SKM-1 treated with dmso at 0.1 percent for 144 hours (cell line): ENCODE data around the gene COL20A1.

ENCODE experiments used
- DNase-seq: peaks from one replicate; lab custom pipeline; 2025; ENCODE audit not compliant: unreplicated experiment; lab: John Stamatoyannopoulos, UW

COL20A1 gene

DNA sequence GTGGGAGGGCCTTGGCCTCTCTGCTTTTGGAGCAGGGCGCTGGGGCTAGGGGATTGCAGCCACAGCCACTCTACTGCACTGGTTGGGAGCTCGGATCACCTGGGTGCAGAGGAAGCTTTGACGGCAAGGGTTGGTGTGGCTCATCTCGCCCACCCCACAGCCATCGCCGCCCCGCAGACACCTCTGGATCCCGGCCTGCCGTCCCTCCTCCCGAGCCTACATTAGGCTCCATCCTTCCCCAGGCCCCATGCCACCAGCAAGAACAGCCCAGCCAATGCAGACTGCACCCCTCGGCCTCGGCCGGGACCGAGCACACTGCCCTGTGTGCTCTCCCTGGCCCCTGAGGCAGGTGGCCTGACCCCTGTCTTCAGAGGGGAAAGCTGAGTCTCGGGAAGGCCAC, 32.5 kb upstream of the COL20A1 start:
- DNase-seq: no peak

DNA sequence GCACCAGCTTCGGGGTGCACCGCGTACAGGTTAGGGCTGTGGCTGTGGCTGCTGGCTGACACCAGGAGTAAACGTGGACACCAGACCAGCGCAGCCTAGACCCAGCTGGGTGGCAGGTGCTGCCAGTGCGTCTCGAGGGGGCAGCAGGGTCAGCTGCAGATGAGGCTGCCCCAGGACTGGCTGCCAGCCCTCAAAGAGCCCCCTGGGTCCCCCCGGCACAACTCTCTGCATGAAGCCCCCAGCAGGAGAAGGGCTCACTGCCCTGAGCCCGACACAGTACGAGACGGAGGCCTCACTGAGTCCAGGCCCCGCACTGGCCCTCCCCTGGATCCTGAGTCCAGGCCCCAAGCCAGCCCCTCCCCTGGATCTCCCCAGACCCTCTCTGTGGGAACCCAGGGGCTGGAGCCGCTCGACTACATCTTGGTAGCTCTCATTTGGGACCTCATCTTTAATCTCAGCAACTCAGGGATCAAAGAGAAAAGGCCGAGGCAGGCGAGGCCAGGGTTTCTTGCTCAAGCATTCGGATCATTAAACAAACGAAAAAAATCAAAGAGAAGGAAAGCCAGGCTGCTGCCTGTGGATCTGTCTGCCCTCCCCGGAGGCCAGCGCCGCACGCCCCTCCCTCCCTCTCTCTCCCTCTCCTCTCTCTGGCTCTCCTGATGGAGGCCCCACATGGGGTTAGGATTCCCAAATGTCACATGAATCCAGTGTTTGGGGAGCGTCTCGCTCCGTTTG, 31.8 kb upstream of the COL20A1 start:
- no peak for DNase-seq

DNA sequence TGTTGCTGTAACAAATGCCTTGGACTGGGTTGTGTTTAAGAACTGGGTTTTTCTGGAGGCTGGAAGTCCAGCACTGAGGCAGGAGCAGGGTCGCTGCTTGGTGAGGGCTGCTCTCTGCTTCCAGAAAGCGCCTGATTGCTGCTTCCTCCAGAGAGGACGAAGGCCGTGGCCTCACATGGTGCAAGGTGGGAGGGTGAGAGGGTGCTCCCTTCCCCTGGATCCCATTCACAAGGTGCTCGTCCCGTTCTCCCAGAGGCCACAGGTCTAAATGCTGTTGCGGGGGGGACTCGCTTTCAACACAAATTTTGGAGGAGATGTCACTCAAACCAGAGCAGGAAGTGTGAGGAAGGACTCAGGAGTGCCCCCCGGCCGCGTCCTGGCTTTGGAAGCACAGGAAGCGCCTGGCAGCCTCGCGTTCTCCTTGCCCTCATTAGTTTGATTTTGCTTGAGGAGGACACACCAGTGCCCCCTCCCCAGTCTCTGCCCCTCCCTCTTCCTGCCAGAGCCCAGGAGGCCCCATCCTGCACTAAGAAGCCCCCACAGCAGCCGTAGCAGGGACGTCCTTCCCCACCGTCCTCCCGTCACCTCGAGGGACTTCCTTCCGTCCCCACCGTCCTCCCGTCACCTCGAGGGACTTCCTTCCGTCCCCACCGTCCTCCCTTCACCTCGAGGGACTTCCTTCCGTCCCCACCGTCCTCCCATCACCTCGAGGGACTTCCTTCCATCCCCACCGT, 31.0 kb upstream of the COL20A1 start:
- DNase-seq: no peak

DNA sequence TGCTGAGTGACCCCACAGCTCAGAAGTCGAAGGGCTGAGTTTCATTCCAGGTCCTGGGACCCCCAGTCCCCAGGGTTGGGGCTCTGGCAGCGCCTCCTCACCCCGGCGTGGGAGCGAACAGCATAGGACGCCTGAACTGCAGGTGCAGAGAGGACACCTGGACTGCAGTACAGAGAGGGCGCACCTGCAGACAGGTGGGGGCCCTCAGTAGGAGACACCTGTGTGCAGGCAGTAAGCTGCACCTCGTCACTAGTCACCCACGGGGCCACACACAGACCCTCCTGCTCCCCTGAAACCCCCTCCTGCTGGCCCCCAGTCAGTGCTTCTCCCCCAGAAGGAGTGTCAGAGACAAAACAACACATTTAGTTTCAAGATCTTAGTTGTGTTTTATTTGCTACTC, 30.1 kb upstream of the COL20A1 start:
- no peak for DNase-seq

DNA sequence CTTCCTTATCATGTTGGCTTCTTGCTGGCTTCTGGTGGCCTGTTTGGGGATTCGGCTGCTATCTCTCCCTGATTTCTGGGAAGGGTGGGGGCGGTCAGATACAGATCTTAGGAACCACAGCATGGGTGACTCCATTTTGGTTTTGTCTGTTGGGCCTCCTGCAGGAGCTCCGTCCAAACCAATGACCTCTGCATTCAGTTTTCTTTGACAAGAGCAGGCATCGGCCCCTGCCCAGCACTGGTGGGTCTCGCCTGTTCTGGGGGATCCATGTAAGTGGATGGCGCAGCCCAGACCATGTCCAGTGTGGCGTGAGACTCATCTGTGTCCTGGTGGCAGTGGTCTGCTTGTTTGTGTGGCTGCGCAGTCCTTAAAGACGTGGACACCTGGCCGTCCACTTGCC, 29.0 kb upstream of the COL20A1 start:
- no peak for DNase-seq

DNA sequence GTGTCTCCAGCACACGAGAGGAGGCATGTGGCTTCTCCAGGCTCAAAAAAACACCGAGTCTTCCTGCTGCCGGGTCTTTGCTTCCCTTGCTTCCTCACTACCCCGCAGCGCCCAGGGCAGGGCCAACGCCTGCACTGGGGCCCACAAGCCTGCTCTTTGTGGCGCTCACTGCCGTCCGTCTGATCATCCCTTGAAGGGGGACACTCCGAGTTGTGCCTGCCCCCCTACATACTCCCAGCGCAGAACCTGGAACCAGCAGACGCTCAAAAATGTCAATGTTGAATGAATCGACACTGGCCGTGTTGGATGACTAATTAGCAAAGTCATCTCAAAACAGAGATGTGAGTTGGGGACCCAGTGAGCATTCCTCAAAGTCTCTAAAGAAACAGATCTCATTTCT, 28.5 kb upstream of the COL20A1 start:
- DNase-seq: no peak

DNA sequence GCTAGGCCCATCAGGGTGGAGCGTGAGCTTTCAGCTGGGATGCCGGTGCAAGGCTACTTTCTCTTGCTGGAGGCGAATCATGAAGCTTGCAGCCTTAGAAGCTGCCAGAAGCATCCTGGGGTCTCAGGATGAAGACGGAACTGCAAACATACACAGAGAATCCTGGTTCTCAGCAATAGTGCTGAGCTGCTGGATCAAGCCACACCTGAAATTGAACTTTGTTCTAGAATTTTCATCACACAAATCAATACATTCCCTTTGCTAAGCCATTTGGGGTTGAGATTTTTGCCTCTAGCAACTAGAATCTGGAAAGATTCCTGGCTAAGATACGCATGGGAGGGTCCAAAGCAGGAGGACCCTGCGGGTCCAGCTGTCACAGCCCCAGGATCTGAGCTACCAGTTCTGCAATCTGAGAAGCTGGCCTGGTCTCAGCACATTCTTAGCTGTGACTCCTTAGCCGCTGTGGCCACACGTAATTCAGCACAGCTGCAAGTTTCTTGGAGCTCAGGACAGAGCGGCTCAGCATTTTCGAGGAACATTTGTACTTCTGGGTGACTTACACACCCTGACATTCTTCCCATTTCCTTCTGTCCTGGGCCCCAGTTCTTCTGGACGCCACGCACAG, 27.0 kb upstream of the COL20A1 start:
- no peak for DNase-seq

DNA sequence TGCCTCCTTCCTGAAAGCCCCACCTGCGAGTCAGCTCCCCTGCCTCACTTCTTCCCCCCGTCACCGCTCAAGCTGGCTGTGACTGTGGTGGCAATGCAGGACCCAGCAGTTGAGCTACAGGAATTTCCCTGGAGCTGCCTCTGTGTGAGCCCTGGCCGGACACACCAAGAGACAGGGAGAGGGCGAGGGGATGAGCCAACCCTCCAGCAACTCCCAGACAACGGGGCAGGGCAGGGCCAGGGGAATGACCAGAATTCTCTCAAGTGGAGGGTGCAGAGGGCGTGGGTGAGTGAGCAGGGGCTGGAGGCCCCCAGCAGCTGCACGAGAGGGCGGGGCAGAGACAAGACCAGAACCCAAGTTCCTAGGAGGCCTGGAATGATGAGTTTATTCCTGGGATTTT, 25.3 kb upstream of the COL20A1 start:
- no peak for DNase-seq

DNA sequence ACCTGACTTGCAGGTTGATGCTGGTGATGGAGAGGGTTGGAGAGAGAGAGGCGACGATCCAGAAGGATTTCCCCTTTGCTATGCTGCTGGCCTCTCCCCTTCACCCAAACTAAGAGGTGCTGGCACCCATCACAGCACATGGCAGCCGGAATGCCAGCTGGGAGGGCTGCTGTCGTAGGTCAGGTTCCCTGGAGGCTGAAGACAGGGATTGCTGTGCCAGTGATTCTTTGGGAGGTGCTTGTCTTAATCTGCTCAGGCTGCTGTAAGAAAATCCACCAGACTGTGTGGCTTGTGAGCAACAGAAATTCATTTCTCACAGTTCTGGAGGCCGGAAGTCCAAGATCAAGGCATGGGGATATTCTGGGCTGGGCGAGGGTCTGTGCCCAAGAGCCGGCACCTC, 24.7 kb upstream of the COL20A1 start:
- DNase-seq: no peak

DNA sequence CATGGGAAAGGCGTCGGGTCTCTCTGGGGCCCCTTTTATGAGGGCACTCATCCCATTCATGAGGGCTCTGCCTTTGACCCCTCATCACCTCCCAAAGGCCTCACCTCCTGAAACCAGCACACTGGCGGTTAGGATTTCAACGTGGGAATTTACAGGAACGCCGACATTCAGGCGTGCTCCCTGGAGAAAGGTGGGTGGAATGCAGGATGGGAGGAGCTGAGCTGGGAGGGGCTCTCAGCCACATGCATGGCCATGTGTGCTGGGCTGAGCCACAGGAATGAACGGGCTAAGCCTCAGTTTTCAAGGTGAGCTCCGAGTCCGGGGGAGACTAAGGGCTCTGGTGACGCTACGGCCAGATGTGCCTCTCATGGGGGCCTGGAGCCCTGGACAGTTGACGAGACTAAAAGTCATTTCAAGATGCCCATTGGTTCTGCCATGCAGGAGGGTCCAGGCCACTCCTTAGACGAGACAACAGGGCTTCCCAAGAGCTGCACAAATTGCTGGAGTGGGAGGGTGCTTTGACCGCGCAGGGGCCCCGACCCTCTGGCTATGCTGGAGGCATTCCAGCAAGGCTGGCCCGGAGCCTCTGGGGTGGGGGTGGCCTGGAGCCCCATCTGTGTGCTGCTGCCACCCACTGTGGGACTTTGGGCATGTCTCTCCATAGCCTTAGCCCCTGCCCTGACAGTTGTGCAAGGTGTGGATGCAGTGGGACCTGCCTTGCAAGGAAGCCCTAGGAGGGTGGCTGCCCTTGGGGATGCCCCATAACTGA, 24.1 kb upstream of the COL20A1 start:
- no peak for DNase-seq

DNA sequence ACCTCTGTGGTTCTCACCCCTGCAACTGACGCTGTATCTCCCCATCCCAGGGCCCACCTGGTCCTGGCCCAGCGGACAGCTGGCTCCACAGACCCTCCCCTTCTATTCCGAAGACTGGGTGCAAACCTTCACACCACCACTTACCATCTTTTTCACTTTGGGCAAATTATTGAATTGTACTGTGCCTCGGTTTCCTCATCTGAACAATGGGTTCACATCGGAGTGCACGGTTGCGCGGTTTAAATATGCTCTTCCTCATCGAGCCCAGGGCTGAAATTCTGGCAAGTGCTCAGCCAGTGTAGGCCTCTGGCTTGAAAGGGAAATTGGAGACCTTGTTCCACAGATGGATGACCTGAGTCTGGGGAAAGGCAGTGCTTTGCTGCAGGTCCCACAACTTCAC, 23.3 kb upstream of the COL20A1 start:
- DNase-seq: no peak

DNA sequence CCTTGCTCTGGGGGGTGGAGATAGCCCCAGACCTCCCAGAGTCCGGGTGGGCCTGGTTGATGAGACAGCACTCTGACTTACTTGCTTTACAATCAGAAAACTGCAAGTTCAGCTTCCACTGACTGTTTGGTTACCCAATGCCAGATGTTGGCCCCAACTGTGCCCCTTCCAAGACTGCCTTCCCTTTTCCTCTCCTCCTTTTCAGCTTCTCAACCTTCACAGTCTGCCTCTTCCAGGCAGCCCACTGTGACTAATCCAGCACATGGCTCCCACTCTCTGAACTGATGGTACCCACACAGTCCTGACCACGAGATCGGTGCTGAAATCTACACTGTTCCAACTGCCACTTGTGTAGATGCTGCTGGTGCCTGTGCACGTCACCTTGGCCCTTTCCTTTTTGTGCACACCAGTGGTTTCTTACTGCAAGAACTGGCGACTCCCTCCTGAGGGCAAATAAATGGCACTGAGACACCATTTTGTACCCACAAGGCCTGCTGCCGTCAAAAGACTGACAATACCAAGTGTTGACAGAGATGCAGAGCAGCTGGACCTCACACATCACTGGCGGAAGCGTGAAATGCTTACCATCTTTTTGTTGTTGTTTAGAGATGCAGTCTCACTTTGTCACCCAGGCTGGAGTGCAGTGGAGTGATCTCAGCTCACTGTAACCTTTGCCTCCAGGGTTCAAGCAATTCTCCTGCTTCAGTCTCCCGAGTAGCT, 22.2 kb upstream of the COL20A1 start:
- DNase-seq: no peak

DNA sequence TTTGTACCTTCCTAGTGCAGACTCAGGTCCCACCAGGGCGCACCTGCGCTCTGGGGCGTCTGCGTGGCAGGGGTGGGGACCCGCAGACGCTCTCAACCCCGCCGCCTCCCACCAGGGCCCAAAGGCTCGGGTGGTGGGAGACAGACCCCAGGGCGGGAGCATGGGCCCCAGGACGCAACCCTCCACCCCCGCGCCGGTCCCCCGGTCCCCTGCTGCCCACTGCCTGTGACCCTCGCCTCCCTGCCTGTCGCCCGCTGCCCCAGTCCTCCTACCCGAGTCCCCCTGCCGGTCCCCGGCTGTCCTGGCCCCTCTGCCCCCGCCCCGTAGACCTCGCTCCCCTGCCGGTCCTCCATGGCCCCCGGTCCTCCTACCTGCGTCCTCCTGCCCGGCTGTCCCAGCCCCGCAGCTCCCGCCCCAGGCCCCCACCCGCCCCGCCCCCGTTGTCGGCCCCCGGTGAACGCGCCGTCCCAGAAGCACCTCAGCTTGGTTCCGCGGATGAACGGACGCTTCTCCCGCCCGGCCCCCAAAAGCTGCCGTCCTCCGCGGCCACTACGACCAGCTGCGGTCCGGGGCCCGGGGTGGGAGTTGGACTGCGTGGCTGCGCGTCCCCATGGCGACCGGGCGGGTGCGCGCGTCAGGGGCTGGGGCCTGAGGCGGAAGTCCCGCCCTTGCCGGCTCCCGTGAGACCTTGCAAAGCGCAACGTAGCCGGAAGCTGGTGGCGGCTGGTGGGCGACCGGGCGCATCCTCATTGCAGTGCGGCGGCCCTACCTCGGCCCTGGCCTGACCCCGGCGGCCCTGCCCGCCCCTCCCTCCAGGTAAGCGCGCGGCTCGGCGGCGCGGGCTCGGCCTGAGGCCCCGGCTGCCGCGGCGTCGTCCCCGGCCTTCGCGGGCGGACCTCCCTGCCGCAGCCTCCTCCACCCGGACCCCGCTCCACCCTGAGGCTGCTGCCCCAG, 20.6 kb upstream of the COL20A1 start, which contains the start of gene ARFGAP1:
Gene ARFGAP1 (plus strand): TSS at position 709 of the 954 bp plus-strand sequence. CDS start 2,768 bp downstream, outside the sequence.
- peak; percentile 88 for DNase-seq

DNA sequence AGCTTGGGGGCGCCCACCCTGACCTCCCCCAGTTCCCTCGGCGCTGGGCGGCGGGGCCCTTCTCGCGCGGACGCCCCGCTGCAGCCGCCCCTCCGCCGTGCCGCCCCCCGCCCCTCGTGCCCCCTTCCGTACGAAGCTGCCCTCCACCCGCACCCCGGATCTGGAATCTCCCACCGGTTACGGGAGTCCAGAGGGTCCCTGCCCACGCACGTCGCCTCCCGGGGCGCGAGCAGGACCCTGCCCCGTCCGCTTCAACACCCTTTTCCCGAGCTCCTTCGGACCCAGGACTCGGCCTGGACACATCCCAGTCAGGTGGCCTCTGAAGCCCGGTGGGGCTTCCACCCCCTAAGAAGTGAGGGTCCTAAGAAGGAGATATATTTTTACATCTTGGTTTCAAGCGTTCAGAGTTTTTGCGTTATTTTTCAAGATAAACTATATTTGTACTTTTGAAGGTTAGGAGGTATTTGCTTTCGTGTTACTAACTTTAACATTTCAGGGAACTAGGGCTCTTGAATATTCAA, 19.9 kb upstream of the COL20A1 start:
- DNase-seq: no peak

DNA sequence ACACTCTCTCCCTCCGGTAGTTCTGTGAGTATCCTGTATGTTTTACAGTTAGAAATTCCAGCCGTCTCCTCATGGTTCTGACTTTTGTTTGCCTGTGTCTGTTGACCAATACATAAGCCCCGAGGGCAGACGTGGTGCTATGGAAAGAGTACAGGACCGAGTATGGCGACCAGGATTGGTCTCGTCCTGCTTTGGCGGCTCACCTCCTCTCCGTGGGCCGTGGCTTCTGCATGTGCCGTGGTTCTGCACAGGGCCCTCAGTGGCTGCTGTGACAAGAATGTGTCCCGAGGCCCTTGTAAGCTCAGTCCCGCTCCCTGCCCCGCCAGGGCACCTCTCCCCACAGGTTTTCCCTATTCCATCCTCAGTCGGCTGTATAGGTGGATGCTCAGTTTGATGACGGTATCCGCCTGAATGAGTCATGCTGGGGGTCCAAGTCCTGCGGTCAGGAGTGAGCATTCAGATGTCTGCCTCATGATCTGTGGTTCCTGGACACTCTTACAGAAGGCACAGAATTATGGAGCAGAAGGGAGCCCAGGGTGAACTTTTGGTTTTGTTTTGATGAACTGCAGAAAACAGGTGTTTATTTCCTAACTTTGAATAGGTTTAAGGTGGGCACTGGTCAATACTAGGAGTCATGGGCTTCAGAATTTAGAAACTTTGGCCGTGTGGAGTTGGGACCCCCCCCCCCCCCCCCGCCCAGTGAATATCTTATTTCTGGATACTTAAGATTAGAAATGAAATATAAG, 19.2 kb upstream of the COL20A1 start:
- DNase-seq: no peak

DNA sequence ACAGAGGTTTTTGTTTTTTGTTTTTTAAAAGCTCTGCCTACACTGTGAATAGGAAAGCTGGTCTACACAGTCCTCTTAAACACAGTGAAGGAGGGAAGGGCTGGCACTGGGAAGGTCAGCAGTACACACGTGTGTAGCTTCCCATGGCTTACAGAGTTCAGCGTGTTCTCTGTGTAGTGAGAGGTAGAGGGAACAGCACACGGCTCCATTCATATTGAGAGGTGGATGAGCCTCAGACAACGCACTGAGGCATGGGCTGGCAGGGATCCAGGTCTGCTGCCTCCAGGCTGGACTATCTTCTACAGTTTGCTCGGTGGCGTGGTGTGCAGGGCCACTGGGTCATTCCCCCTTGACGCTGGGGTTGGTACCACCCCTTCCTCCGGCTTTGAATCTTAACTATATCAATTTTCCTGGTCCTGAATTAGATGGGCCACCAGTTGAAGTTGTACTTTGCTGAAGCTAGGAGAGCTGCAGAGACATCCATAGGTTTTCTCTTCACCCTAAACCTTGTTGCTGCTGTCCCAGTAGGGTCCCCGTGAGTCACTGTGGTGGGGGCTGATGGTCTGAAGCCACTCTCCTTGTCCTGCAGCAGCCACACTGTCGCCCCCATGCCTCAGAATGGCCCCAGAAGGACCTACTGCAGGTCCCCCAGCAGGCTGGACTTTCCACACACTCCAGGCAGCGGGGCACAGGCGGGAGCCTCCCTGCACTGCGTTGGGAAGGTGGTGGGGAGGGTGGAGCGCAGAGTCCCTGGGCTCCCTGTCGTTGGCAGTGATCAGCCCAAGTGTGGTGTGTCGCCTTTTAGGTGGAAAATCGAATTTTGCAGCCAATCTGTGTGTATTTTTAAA, 18.4 kb upstream of the COL20A1 start:
- DNase-seq: no peak

DNA sequence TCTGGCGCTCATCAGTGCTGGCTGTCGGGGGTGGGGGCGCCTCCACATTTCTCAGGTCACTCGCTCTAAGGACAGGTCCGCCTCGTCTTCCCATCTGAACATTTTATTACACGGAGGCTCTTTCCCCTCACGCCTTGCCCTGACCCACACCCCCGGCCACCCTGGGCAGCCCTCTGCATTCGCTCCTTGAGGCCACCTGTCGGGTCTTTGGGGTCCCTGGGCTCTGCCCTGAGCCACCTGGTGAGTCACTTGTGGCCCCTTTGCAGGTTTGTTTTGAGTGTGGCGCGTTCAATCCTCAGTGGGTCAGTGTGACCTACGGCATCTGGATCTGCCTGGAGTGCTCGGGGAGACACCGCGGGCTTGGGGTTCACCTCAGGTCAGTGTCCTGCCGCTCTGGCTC, 17.2 kb upstream of the COL20A1 start:
- DNase-seq: no peak

DNA sequence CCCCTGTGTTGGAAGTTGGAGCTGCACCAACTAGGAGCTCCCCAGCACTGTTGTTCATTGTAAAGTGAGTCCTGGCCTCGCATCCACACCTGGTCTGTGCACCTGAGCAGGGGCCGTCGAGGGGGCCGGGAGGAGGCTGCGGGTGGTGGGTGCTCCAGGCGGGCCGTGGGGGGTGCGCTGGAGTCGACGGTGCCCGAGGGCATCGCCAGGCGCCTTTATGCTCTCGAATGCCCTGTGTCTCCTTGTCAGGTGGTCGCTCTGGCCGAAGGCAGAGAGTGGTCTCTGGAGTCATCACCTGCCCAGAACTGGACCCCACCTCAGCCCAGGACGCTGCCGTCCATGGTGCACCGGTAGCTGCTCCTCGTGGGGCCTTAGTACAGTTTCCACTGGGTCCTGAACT, 16.0 kb upstream of the COL20A1 start:
- DNase-seq: no peak
